ACC112 (cell line): ENCODE data around the gene ECSIT.

ENCODE experiments used
- H2AFZ ChIP-seq: fragments of 200-600 bp; sonication (generic); one replicate; pipeline ENCODE4 v1.6.0; 2017; ENCODE audit warnings: antibody characterized with exemption, low read length; ENCODE audit not compliant: unreplicated experiment
- H3K27ac ChIP-seq: fragments of 200-600 bp; sonication (generic); 2 replicates; pipeline ENCODE4 v1.5.1; 2014; ENCODE audit warnings: low read depth, mild to moderate bottlenecking, antibody characterized with exemption, low read length, moderate library complexity
- H3K27me3 ChIP-seq: fragments of 200-600 bp; sonication (generic); 2 replicates; pipeline ENCODE4 v1.6.1; 2014; ENCODE audit warnings: mild to moderate bottlenecking, antibody characterized with exemption, low read length, moderate library complexity, mixed read lengths; ENCODE audit not compliant: insufficient read depth
- H3K36me3 ChIP-seq: fragments of 200-600 bp; sonication (generic); 2 replicates; pipeline ENCODE4 v1.6.1; 2016; ENCODE audit warnings: mild to moderate bottlenecking, antibody characterized with exemption, low read length, moderate library complexity, mixed read lengths; ENCODE audit not compliant: insufficient read depth
- H3K4me1 ChIP-seq: fragments of 200-600 bp; sonication (generic); one replicate; pipeline ENCODE4 v1.6.1; 2016; ENCODE audit warnings: low read length, mixed read lengths; ENCODE audit not compliant: insufficient read depth, unreplicated experiment, control insufficient read depth
- H3K4me3 ChIP-seq: fragments of 200-600 bp; sonication (generic); 2 replicates; pipeline ENCODE4 v1.5.1; 2014; ENCODE audit warnings: mild to moderate bottlenecking, low read depth, low read length
- H3K79me2 ChIP-seq: fragments of 200-600 bp; sonication (generic); one replicate; pipeline ENCODE4 v1.6.0; 2016; ENCODE audit warnings: low read length; ENCODE audit not compliant: control insufficient read depth, unreplicated experiment, insufficient read depth

Gene ECSIT

DNA sequence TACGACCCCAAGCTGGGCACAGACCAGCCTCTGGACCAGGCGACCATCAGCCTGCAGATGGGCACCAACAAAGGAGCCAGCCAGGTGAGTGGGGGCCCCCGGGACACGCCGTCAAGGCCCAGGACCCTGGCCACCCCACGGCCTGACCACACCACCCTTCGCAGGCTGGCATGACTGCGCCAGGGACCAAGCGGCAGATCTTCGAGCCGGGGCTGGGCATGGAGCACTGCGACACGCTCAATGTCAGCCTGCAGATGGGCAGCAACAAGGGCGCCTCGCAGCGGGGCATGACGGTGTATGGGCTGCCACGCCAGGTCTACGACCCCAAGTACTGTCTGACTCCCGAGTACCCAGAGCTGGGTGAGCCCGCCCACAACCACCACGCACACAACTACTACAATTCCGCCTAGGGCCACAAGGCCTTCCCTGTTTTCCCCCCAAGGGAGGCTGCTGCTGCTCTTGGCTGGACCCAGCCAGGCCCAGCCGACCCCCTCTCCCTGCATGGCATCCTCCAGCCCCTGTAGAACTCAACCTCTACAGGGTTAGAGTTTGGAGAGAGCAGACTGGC, 20.5 kb upstream of the ECSIT start:
- Histone ChIP-seq H3K4me1 (no peaks in the 10 kb centered on the region), H3K36me3 (no peaks in the 10 kb centered on the region), H3K27ac (no peak overlapping the region), H2AFZ (no peak overlapping the region), H3K27me3 (no peaks in the 10 kb centered on the region), H3K4me3 (no peak overlapping the region), H3K79me2 (no peaks in the 10 kb centered on the region)

DNA sequence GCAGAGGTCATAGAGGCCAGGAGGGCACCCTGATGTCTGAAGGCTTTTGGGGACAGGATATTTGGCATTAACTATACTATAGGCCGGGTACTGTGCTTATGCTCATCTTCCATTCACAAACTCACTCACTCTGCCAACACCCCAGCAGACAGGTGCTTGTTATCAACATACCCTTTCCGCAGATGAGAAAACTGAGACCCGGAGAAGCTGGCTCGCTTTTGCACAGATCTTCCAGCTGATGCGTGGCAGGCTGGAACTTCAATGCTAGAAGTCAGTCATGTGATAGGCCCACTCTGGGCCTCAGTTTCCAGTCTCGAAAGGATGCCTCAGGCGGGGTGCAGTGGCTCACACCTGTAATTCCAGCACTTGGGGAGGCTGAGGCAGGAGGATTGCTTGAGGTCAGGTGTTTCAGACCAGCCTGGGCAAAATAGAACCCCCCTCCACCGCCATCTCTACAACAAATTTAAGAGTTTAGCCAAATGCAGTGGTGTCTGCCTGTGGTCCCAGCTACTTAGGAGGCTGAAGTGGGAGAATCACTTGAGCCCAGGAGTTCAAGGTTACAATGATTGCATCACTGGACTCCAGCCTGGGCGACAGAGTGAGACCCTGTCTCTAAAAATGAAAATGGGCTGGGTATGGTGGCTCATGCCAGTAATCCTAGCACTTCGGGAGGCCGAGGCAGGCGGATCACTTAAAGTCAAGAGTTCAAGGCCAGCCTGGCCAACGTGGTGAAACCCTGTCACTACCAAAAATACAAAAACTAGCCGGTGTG, 19.2 kb upstream of the ECSIT start:
- no peaks in the 10 kb centered on the region for H3K27me3 ChIP-seq

DNA sequence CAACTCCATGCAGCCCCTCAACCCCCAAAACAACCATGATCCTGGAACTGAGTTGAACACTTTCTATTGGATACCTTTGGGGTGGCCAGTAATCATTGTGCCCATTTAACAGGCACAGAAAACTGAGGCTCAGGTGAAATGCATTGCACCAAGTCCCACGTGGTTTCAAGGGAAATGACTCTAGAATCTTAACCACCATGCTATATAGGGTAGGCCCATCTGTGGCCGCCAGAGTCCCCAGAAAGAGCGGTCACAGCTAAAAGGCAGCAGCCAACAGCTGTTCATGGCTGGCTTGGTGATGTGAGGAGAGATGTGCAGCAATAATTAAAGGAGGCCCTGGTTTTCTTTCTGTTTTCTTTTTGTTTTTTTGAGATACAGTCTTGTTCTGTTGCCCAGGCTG, 12.3 kb upstream of the ECSIT start:
- Histone ChIP-seq H3K4me3 (no peak overlapping the region), H3K4me1 (peaks cover 2% of the 10 kb centered on the region), H2AFZ (no peak overlapping the region), H3K27ac (no peak overlapping the region), H3K36me3 (no peaks in the 10 kb centered on the region), H3K79me2 (no peaks in the 10 kb centered on the region), H3K27me3 (peaks cover 8% of the 10 kb centered on the region; the same call in 1 of the 2 replicates)

More for the DNA sequence above, 19.2 kb upstream of the ECSIT start:
- no peak overlapping the region for H3K27ac ChIP-seq
- H3K36me3 ChIP-seq = no peaks in the 10 kb centered on the region
- no peak overlapping the region for H3K4me3 ChIP-seq
- H2AFZ ChIP-seq = no peak overlapping the region
- no peaks in the 10 kb centered on the region for H3K79me2 ChIP-seq
- no peaks in the 10 kb centered on the region for H3K4me1 ChIP-seq

GRCh38 chr19:11540645-11541044, 11.7 kb upstream of the ECSIT start:
- Histone ChIP-seq H3K79me2 (no peaks in the 10 kb centered on the region), H3K4me3 (no peak overlapping the region), H3K27ac (no peak overlapping the region), H3K4me1 (peaks cover 5% of the 10 kb centered on the region), H2AFZ (no peak overlapping the region), H3K27me3 (peaks cover 8% of the 10 kb centered on the region; the same call in 1 of the 2 replicates), H3K36me3 (no peaks in the 10 kb centered on the region)

DNA sequence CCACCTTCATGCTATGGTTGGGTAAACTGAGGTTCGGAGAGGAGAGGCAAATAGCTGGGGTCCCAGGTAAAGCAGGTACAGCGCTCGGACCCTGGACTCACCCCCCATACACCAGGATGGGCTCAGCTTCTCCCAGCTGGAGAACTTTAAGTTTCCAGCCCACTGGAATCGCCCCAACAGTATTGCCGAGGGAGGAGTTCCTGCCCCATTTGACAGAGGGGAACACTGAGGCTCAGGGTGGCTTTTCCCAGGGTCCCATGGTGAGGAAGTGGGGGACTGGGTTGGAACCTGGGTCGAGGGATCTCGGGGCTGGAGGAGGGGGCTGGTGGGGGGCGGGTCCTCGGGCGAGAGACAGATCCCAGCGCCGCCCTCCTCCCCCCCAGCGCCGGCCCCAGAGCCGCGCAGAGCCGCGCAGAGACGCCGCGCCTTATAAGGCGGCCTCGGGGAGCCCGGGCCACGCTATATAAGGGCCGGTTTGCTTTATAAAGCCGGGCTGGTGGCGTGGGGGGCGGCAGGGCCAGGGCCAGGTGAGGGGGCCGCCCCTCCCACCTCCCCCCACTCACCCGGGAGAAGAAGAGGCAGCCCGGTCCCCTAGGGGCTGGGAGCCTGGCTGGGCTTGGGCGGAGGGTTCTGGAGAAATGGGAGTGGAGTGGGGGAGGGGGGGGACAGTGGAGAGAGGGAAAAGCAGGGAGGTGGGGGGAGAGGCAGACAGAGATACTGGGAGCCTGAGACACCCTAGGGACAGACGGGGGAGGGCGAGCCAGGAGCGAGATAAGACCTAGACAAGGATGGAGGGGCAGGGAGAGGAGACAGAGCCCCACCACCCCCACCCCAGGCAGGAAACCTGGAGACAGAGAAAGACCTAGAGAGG, 10.8 kb upstream of the ECSIT start:
- Histone ChIP-seq H2AFZ (no peak overlapping the region), H3K79me2 (no peaks in the 10 kb centered on the region), H3K4me3 (no peak overlapping the region), H3K36me3 (no peaks in the 10 kb centered on the region), H3K27me3 (peaks cover 8% of the 10 kb centered on the region; the same call in 1 of the 2 replicates), H3K27ac (no peak overlapping the region), H3K4me1 (peaks cover 8% of the 10 kb centered on the region)

DNA sequence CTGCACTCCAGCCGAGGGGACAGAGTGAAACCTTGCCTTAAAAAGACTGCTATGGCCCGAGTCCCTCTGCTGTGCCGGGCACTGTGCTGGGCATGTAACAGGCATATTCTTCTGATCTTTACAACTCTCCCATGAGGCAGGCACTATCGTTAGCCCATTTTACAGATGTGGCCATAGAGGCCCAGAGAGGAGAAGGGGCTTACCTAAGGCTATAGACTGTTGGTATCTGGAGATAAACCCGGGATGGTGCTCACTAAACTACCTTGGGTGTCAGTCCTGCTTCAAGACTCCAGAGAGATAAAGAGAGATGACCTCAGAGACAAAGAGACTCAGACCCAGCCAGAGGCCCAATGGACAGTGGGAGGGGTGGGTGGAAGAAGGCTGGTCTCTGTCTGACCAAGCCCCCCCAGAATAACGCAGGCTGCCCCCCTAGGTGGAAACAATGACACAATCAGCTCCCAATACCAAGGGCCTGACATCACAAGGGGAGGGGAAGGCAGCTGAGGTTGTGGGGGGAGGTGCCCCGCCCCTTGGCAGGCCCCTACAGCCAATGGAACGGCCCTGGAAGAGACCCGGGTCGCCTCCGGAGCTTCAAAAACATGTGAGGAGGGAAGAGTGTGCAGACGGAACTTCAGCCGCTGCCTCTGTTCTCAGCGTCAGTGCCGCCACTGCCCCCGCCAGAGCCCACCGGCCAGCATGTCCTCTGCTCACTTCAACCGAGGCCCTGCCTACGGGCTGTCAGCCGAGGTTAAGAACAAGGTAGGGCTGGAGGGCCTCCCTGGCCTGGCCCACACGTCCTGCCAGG, 9.5 kb upstream of the ECSIT start, which contains the start of gene CNN1:
TSS of gene CNN1 (plus strand) at position 620 of the 805 bp plus-strand sequence. CDS start at position 697, 77 bp downstream.
- Histone ChIP-seq H2AFZ (no peak within 1 kb of the TSS), H3K79me2 (no peaks in the 10 kb centered on the region), H3K4me3 (no peak within 1 kb of the TSS), H3K4me1 (peaks cover 8% of the 10 kb centered on the region), H3K36me3 (no peaks in the 10 kb centered on the region), H3K27ac (no peak within 1 kb of the TSS), H3K27me3 (peaks cover 8% of the 10 kb centered on the region; the same call in 1 of the 2 replicates)

DNA sequence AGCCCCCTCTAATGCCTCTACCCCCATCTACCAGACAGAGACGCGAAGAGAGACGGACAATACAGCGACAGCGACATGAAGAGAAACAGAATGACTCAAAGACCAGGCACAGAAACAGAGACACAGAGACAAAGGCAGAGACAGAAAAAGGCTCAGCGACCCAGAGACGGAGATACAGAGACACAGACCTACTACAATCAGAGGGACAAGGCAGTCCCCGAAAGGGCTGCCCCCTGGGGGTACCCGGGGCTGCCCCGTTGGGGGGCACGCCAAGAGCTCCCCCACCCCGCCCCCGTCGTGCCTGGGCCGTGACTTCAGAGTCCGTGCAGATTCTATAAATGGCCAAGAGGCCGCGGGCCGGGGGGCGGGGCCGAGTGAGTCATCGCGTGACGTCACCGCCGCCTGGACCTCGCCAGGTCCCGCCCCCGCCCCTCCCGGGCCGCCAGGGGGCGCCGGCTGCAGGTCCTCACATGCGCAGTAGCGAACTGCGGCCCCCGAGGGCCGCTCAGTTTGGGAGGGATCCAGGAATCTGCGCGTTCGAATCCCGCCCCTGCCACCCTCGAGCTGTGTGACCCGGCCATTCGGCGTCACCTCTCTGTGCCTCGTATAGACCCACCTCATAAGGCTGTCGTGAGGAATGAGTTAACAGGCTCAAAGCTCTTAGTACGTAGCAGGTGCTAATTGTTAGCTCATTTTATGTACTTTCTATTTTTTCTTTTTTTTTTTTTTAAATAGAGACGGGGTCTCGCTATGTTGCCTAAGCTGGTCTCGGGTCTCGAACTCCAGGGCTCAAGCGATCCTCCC, 7.1 kb upstream of the ECSIT start:
- Histone ChIP-seq H3K4me1 (peaks cover 17% of the 10 kb centered on the region), H3K4me3 (peak overlapping the region; percentile 61), H2AFZ (peak overlapping the region; percentile 7), H3K79me2 (no peaks in the 10 kb centered on the region), H3K27me3 (peaks cover 8% of the 10 kb centered on the region; the same call in 1 of the 2 replicates), H3K36me3 (no peaks in the 10 kb centered on the region), H3K27ac (0 out of 2 replicates have a peak overlapping the region, but pooled peaks have one; percentile 3)

DNA sequence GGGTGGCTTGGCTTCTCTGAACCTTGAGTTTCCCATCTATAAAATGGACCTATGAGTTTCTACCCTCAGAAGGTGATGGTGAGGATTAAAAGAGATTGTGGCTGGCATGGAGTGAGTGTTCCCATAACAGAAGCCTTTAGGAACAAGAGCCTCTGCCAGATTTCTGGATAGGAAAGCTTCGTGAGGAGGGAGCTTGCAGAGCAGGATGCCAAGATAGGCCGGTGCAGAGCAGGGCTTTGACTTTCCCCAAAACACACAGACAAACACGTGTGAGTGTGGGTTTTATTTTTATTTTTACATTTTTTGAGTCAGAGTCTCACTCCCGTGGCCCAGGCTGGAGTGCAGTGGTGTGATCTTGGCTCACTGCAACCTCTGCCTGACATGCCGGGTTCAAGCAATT, 6.0 kb upstream of the ECSIT start:
- H2AFZ ChIP-seq = no peak overlapping the region
- H3K4me1 ChIP-seq = peaks cover 17% of the 10 kb centered on the region
- no peaks in the 10 kb centered on the region for H3K79me2 ChIP-seq
- H3K27ac ChIP-seq = no peak overlapping the region
- H3K36me3 ChIP-seq = no peaks in the 10 kb centered on the region
- no peak overlapping the region for H3K4me3 ChIP-seq
- H3K27me3 ChIP-seq = peaks cover 8% of the 10 kb centered on the region; the same call in 1 of the 2 replicates

GRCh38 chr19:11534538-11534937, 5.6 kb upstream of the ECSIT start:
- no peak overlapping the region for H2AFZ ChIP-seq
- H3K4me1 ChIP-seq = peaks cover 17% of the 10 kb centered on the region
- no peak overlapping the region for H3K27ac ChIP-seq
- H3K4me3 ChIP-seq = no peak overlapping the region
- H3K27me3 ChIP-seq = peaks cover 8% of the 10 kb centered on the region; the same call in 1 of the 2 replicates
- no peaks in the 10 kb centered on the region for H3K79me2 ChIP-seq
- H3K36me3 ChIP-seq = no peaks in the 10 kb centered on the region
